Measurements from ENCODE around the gene AFF2.

AFF2 gene

GRCh38 chrX:148620023-148620422 lies 119.6 kb downstream of the AFF2 start:
- Histone ChIP-seq H3K36me3 (ENCODE audit: insufficient read depth) (no peaks in the 10 kb centered on the region), H3K27me3 (ENCODE audit: insufficient read depth, low read depth) (no peaks in the 10 kb centered on the region), H3K4me1 (ENCODE audit: low read depth, poor library complexity, severe bottlenecking) (no peaks in the 10 kb centered on the region), H3K4me3 (IDR thresholded peaks at IDR 0.05; ENCODE audit: insufficient read depth, low read depth, low read length) (no peak overlapping the region), H3K27ac (no peak overlapping the region), H3K79me2 (ENCODE audit: insufficient read depth, low read depth) (no peaks in the 10 kb centered on the region), H3K9ac (no peak overlapping the region), H3K4me2 (no peak overlapping the region), H2AFZ (ENCODE audit: low read depth) (no peak overlapping the region), H4K20me1 (ENCODE audit: insufficient read depth) (no peaks in the 10 kb centered on the region)
- TF ChIP-seq CTCF (conservative IDR thresholded peaks at IDR 0.05; ENCODE audit: low read depth, low read length) = no peak

GRCh38 chrX:148624951-148625474 lies 124.6 kb downstream of the AFF2 start:
- Histone ChIP-seq H3K4me2 (no peak overlapping the region), H3K79me2 (ENCODE audit: insufficient read depth, low read depth) (no peaks in the 10 kb centered on the region), H3K27ac (no peak overlapping the region), H4K20me1 (ENCODE audit: insufficient read depth) (no peaks in the 10 kb centered on the region), H3K27me3 (ENCODE audit: insufficient read depth, low read depth) (no peaks in the 10 kb centered on the region), H2AFZ (ENCODE audit: low read depth) (no peak overlapping the region), H3K36me3 (ENCODE audit: insufficient read depth) (no peaks in the 10 kb centered on the region), H3K9ac (no peak overlapping the region), H3K4me1 (ENCODE audit: low read depth, poor library complexity, severe bottlenecking) (no peaks in the 10 kb centered on the region), H3K4me3 (IDR thresholded peaks at IDR 0.05; ENCODE audit: insufficient read depth, low read depth, low read length) (no peak overlapping the region)
- TF ChIP-seq CTCF (conservative IDR thresholded peaks at IDR 0.05; ENCODE audit: low read depth, low read length) = no peak

GRCh38 chrX:148628621-148629020 lies 128.2 kb downstream of the AFF2 start:
- Histone ChIP-seq H4K20me1 (ENCODE audit: insufficient read depth) (no peaks in the 10 kb centered on the region), H2AFZ (ENCODE audit: low read depth) (no peak overlapping the region), H3K9ac (no peak overlapping the region), H3K27ac (no peak overlapping the region), H3K27me3 (ENCODE audit: insufficient read depth, low read depth) (no peaks in the 10 kb centered on the region), H3K4me2 (no peak overlapping the region), H3K4me3 (IDR thresholded peaks at IDR 0.05; ENCODE audit: insufficient read depth, low read depth, low read length) (no peak overlapping the region), H3K4me1 (ENCODE audit: low read depth, poor library complexity, severe bottlenecking) (no peaks in the 10 kb centered on the region), H3K36me3 (ENCODE audit: insufficient read depth) (no peaks in the 10 kb centered on the region), H3K79me2 (ENCODE audit: insufficient read depth, low read depth) (no peaks in the 10 kb centered on the region)
- no peak for TF ChIP-seq CTCF (conservative IDR thresholded peaks at IDR 0.05; ENCODE audit: low read depth, low read length)

- H3K9ac ChIP-seq = no peak overlapping the region
- no peak overlapping the region for H3K4me3 ChIP-seq (IDR thresholded peaks at IDR 0.05; ENCODE audit: insufficient read depth, low read depth, low read length)
- no peak for TF ChIP-seq CTCF (conservative IDR thresholded peaks at IDR 0.05; ENCODE audit: low read depth, low read length)
- no peak overlapping the region for H2AFZ ChIP-seq (ENCODE audit: low read depth)
- H3K4me1 ChIP-seq (ENCODE audit: low read depth, poor library complexity, severe bottlenecking) = no peaks in the 10 kb centered on the region
- H4K20me1 ChIP-seq (ENCODE audit: insufficient read depth) = no peaks in the 10 kb centered on the region
- H3K27ac ChIP-seq = no peak overlapping the region
- H3K36me3 ChIP-seq (ENCODE audit: insufficient read depth) = no peaks in the 10 kb centered on the region
- no peaks in the 10 kb centered on the region for H3K79me2 ChIP-seq (ENCODE audit: insufficient read depth, low read depth)
- no peak overlapping the region for H3K4me2 ChIP-seq
- no peaks in the 10 kb centered on the region for H3K27me3 ChIP-seq (ENCODE audit: insufficient read depth, low read depth)
Observed at GRCh38 chrX:148629434-148629833, 129.0 kb downstream of the AFF2 start.
